Endometrial microvascular endothelial cells (primary cell): ENCODE results near the gene GBP7. TPM values are rescaled to one million over a fixed set of nuclear protein-coding genes. Genes with fewer than 3 reads are reported as not detected.
"Not testable (repeated sequence)": the region's sequence is repeated elsewhere in the genome, so short reads cannot be mapped to it uniquely, and the experiment has no call there.

Source experiments
- in situ Hi-C: cut with HindIII; loops from 2 replicates; pipeline ENCODE4 v1.10.0; 2017; ENCODE audit warnings: low sequenced_read_pairs, low pct_unique_long_range_greater_than_20kb; ENCODE audit errors: inconsistent ontology term
- total RNA-seq: library from RNA; depleted of rRNA; stranded (reverse); fragments of >200 nt; gene quantifications from one replicate; pipeline ENCODE4 v1.2.3, GENCODE V29; 2015; ENCODE audit errors: inconsistent ontology term

Gene GBP7
- total RNA-seq, 1 donor from 2014 or later = not detected

GRCh38 chr1:89172468-89173143, 3.2 kb downstream of the GBP7 start:
- in situ Hi-C loops = no loop called here

- in situ Hi-C loops = no loop called here
These were observed 4.8 kb downstream of the GBP7 start for GRCh38 chr1:89171067-89171438.

GRCh38 chr1:89170170-89171066, 5.4 kb downstream of the GBP7 start:
- in situ Hi-C loops = no loop called here

GRCh38 chr1:89169166-89169565, 6.6 kb downstream of the GBP7 start:
- in situ Hi-C loops = no loop called here

- in situ Hi-C loops = no loop called here
These were observed 8.1 kb downstream of the GBP7 start for GRCh38 chr1:89167590-89168230.

- in situ Hi-C loops = no loop called here
These were observed 9.1 kb downstream of the GBP7 start for GRCh38 chr1:89166705-89167104.

- in situ Hi-C loops = no loop called here
These were observed 10.0 kb downstream of the GBP7 start for GRCh38 chr1:89165811-89166210.

- in situ Hi-C loops = no loop called here
These were observed 24.8 kb downstream of the GBP7 start for GRCh38 chr1:89151047-89151446.

GRCh38 chr1:89149976-89150375, 25.8 kb downstream of the GBP7 start:
- in situ Hi-C loops = no loop called here

GRCh38 chr1:89149229-89149628, 26.6 kb downstream of the GBP7 start:
- in situ Hi-C loops = no loop called here

- in situ Hi-C loops = no loop called here
These were observed 27.8 kb downstream of the GBP7 start for GRCh38 chr1:89147678-89148658.

GRCh38 chr1:89146721-89147120, 29.1 kb downstream of the GBP7 start:
- in situ Hi-C loops = no loop called here

- in situ Hi-C loops = no loop called here
These were observed 32.3 kb downstream of the GBP7 start for GRCh38 chr1:89143484-89143883.

- in situ Hi-C loops = no loop called here
These were observed 33.6 kb downstream of the GBP7 start for GRCh38 chr1:89142160-89142559.

- in situ Hi-C loops = no loop called here
These were observed 42.1 kb downstream of the GBP7 start for GRCh38 chr1:89133747-89134146.

- in situ Hi-C loops = no loop called here
These were observed 45.1 kb downstream of the GBP7 start for GRCh38 chr1:89130716-89131115.

- in situ Hi-C loops = no loop called here
These were observed 45.9 kb downstream of the GBP7 start for GRCh38 chr1:89129911-89130310.

GRCh38 chr1:89128003-89128458, 47.8 kb downstream of the GBP7 start:
- in situ Hi-C loops = not testable (repeated sequence)
